DND-41 (cell line): ENCODE results near the gene SGIP1.

Source experiments
- CTCF ChIP-seq: IDR thresholded peaks from 2 replicates; pipeline ENCODE4 v1.5.1; 2012; ENCODE audit warnings: borderline replicate concordance, low read length, moderate library complexity, mild to moderate bottlenecking; ENCODE audit not compliant: poor library complexity, severe bottlenecking; ENCODE audit errors: extremely low read depth
- EZH2 ChIP-seq: IDR thresholded peaks from 3 replicates; pipeline ENCODE4 v1.6.1; 2012; ENCODE audit warnings: borderline replicate concordance, low read depth, mild to moderate bottlenecking, moderate library complexity, low read length, inconsistent platforms; ENCODE audit not compliant: severe bottlenecking

GRCh38 chr1:66695116-66695515, 161.2 kb downstream of the SGIP1 start:
- TF ChIP-seq CTCF (no peak), EZH2 (no peak)
